Measurements from ENCODE around the gene MMP26. TPM values are rescaled to one million over a fixed set of nuclear protein-coding genes. Genes with fewer than 3 reads are reported as not detected.

The MMP26 gene
- total RNA-seq (not detected), polyA plus RNA-seq (not detected)

DNA sequence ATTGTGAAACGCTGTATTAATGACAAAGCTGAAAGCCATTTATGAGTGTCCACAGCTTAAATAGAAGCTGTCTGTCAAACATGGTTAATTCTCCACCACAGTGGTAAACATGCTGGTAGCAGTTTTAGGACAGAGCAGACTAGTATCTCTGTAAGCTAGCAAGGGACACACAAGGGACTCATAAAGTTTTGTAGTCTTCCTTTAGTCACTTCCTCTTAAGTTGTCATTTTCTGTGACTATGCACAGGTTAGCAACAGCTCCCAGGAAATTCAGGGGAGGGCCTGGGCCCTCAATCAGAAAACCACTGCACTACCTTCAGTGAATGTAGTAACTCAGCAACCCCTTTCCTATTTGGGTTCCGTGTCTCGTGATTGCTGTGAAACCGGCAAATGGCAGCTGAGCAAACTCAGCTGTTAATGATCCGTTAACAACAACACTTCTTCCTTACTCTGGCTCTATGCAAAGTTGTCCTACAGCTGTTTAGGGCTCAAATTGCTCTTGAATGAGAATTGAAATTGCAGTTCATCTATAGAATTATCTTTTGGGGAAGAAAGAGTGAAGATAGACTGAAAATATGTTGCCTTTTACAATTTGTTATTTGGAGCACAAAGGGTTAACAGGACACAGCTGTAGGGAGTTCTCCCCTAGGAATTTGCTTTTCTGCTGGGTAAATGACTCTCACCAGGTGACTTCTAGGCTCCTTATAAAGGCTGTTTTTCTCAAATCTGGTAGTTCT lies at the start of gene MMP26:
TSS of gene MMP26 (plus strand) at position 731 of the 736 bp plus-strand sequence.
- H3K4me3 Mint-ChIP-seq, result no peak within 1 kb of the TSS
- no peak within 1 kb of the TSS for H3K27ac Mint-ChIP-seq
- no peaks in the 10 kb centered on the region for H3K4me1 ChIP-seq (ENCODE audit: insufficient read depth, low read length)
- no peaks in the 10 kb centered on the region for H3K36me3 Mint-ChIP-seq
- H3K4me3 ChIP-seq (ENCODE audit: low read length), result no peak within 1 kb of the TSS
- DNase-seq, result no peak
- no peaks in the 10 kb centered on the region for H3K36me3 ChIP-seq (ENCODE audit: insufficient read depth, low read length)
- H3K27me3 ChIP-seq (ENCODE audit: insufficient read depth, low read length, poor library complexity, severe bottlenecking), result no peaks in the 10 kb centered on the region
- peaks cover under 1 to 3% of the 10 kb centered on the region in 2 donors for H3K27me3 Mint-ChIP-seq
- H3K4me1 Mint-ChIP-seq, result peaks cover 0 to 13% (median 12%) of the 10 kb centered on the region in 3 donors
- H3K9me3 Mint-ChIP-seq, result no peaks in the 10 kb centered on the region
- POLR2A ChIA-PET, result no interaction called here
- no peak within 1 kb of the TSS for H3K27ac ChIP-seq (ENCODE audit: low read depth, low read length)
- H3K9me3 ChIP-seq (ENCODE audit: low read length), result no peaks in the 10 kb centered on the region
- CTCF ChIA-PET, result no interaction called here

DNA sequence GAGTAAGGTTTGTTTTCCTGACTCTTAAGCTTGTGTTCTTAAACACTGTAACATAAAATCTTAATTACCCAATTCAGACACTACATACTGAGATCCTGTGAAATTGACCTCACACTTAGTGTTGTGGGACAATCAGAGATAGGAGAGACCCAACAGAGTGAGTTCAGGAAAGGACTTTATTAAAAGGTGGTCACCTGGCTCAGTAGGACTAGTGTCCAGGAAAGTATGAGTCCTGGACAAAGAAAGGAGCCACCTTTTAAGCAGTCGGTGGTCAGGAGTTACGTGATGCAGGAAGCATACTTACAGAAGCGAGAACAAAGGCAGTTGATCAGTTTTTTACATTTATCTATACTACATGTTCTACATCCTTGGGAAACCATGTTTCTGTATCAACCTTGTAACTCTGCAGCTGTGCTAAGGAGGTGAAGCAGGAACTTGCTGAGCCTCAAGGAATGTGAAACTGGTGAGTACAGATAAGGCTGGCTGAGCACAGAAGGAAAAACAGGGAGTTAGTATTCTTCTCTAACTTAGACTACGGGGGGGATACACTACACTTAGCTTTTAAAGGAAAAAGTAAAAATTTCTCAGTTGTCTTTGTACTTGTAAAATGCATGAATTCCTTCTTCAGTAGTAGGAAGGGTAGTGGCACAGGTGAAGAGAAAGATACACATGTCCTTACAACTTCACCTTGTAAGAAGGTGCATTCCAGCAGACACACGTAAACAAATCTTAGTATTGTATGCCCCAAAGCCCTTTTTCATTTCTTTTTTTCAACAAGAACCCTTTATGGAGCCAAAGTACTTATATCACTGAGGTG lies 45.7 kb upstream of the MMP26 start:
- no peak overlapping the region for H3K27ac Mint-ChIP-seq

GRCh38 chr11:4662876-4663275 lies 41.7 kb upstream of the MMP26 start:
- Mint-ChIP-seq H3K4me3 (no peak overlapping the region), H3K36me3 (no peaks in the 10 kb centered on the region), H3K4me1 (no peaks in the 10 kb centered on the region), H3K27ac (no peak overlapping the region), H3K27me3 (peaks cover 11 to 15% of the 10 kb centered on the region in 2 donors), H3K9me3 (no peaks in the 10 kb centered on the region)
- Histone ChIP-seq H3K4me1 (ENCODE audit: insufficient read depth, low read length) (no peaks in the 10 kb centered on the region), H3K4me3 (ENCODE audit: low read length) (no peak overlapping the region), H3K9me3 (ENCODE audit: low read length) (no peaks in the 10 kb centered on the region), H3K36me3 (ENCODE audit: insufficient read depth, low read length) (no peaks in the 10 kb centered on the region), H3K27me3 (ENCODE audit: insufficient read depth, low read length, poor library complexity, severe bottlenecking) (no peaks in the 10 kb centered on the region), H3K27ac (ENCODE audit: low read depth, low read length) (no peak overlapping the region)
- POLR2A ChIA-PET, result no interaction called here
- CTCF ChIA-PET, result no interaction called here
- DNase-seq, result no peak

More for the DNA sequence above, 45.7 kb upstream of the MMP26 start:
- no peak overlapping the region for H3K27ac ChIP-seq (ENCODE audit: low read depth, low read length)
- DNase-seq, result no peak
- H3K36me3 Mint-ChIP-seq, result no peaks in the 10 kb centered on the region
- H3K27me3 ChIP-seq (ENCODE audit: insufficient read depth, low read length, poor library complexity, severe bottlenecking), result no peaks in the 10 kb centered on the region
- POLR2A ChIA-PET, result no interaction called here
- no peak overlapping the region for H3K4me3 ChIP-seq (ENCODE audit: low read length)
- peaks cover 12 to 15% of the 10 kb centered on the region in 2 donors for H3K27me3 Mint-ChIP-seq
- no peaks in the 10 kb centered on the region for H3K36me3 ChIP-seq (ENCODE audit: insufficient read depth, low read length)
- CTCF ChIA-PET, result no interaction called here
- H3K4me3 Mint-ChIP-seq, result no peak overlapping the region
- H3K4me1 Mint-ChIP-seq, result no peaks in the 10 kb centered on the region
- no peaks in the 10 kb centered on the region for H3K9me3 ChIP-seq (ENCODE audit: low read length)
- H3K9me3 Mint-ChIP-seq, result no peaks in the 10 kb centered on the region
- H3K4me1 ChIP-seq (ENCODE audit: insufficient read depth, low read length), result no peaks in the 10 kb centered on the region

- Histone ChIP-seq H3K4me3 (ENCODE audit: low read length) (no peak overlapping the region), H3K27me3 (ENCODE audit: insufficient read depth, low read length, poor library complexity, severe bottlenecking) (no peaks in the 10 kb centered on the region), H3K9me3 (ENCODE audit: low read length) (no peaks in the 10 kb centered on the region), H3K36me3 (ENCODE audit: insufficient read depth, low read length) (no peaks in the 10 kb centered on the region), H3K4me1 (ENCODE audit: insufficient read depth, low read length) (no peaks in the 10 kb centered on the region), H3K27ac (ENCODE audit: low read depth, low read length) (no peak overlapping the region)
- POLR2A ChIA-PET, result no interaction called here
- DNase-seq, result no peak
- Mint-ChIP-seq H3K4me3 (no peak overlapping the region), H3K4me1 (no peaks in the 10 kb centered on the region), H3K27me3 (peaks cover 11 to 15% of the 10 kb centered on the region in 2 donors), H3K9me3 (no peaks in the 10 kb centered on the region), H3K27ac (no peak overlapping the region), H3K36me3 (no peaks in the 10 kb centered on the region)
- CTCF ChIA-PET, result no interaction called here
Measured at GRCh38 chr11:4664183-4664582, 40.4 kb upstream of the MMP26 start.

DNA sequence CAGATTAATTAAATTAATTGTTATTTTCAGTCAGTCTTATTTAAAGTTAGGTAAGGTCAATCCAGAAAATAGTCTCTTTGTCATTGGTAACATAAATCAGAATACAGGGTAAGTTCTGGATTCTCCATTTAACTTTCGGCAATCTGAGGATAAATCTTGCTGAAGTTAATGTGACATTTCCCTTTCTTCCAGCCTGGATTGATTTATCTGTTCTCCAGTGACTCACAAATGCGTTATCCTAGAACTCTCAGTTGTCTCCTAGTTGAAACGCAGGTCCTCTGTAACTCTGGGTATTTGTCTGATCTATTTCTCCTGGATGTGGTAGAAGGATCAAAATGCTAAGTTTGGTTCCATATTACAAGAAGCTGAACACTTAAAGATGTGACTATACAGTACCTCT lies 39.8 kb upstream of the MMP26 start:
- Mint-ChIP-seq H3K36me3 (no peaks in the 10 kb centered on the region), H3K4me1 (no peaks in the 10 kb centered on the region), H3K27me3 (peaks cover 14 to 15% of the 10 kb centered on the region in 2 donors), H3K9me3 (peaks cover 0 to 2% (median 0%) of the 10 kb centered on the region in 5 donors), H3K27ac (no peak overlapping the region), H3K4me3 (no peak overlapping the region)
- ChIA-PET POLR2A (no interaction called here), CTCF (no interaction called here)
- Histone ChIP-seq H3K27ac (ENCODE audit: low read depth, low read length) (no peak overlapping the region), H3K27me3 (ENCODE audit: insufficient read depth, low read length, poor library complexity, severe bottlenecking) (no peaks in the 10 kb centered on the region), H3K9me3 (ENCODE audit: low read length) (no peaks in the 10 kb centered on the region), H3K4me1 (ENCODE audit: insufficient read depth, low read length) (no peaks in the 10 kb centered on the region), H3K36me3 (ENCODE audit: insufficient read depth, low read length) (no peaks in the 10 kb centered on the region), H3K4me3 (ENCODE audit: low read length) (no peak overlapping the region)
- no peak for DNase-seq

- H3K4me1 ChIP-seq (ENCODE audit: insufficient read depth, low read length), result no peaks in the 10 kb centered on the region
- no peak for DNase-seq
- no peaks in the 10 kb centered on the region for H3K27me3 ChIP-seq (ENCODE audit: insufficient read depth, low read length, poor library complexity, severe bottlenecking)
- Mint-ChIP-seq H3K27ac (no peak overlapping the region), H3K4me1 (no peaks in the 10 kb centered on the region), H3K36me3 (no peaks in the 10 kb centered on the region), H3K27me3 (peaks cover 12 to 14% of the 10 kb centered on the region in 2 donors), H3K4me3 (no peak overlapping the region), H3K9me3 (peaks cover 0 to 2% (median 0%) of the 10 kb centered on the region in 5 donors)
- H3K36me3 ChIP-seq (ENCODE audit: insufficient read depth, low read length), result no peaks in the 10 kb centered on the region
- CTCF ChIA-PET, result no interaction called here
- no peaks in the 10 kb centered on the region for H3K9me3 ChIP-seq (ENCODE audit: low read length)
- no peak overlapping the region for H3K27ac ChIP-seq (ENCODE audit: low read depth, low read length)
- no peak overlapping the region for H3K4me3 ChIP-seq (ENCODE audit: low read length)
- POLR2A ChIA-PET, result no interaction called here
Measured at GRCh38 chr11:4665424-4665823, 39.2 kb upstream of the MMP26 start.

DNA sequence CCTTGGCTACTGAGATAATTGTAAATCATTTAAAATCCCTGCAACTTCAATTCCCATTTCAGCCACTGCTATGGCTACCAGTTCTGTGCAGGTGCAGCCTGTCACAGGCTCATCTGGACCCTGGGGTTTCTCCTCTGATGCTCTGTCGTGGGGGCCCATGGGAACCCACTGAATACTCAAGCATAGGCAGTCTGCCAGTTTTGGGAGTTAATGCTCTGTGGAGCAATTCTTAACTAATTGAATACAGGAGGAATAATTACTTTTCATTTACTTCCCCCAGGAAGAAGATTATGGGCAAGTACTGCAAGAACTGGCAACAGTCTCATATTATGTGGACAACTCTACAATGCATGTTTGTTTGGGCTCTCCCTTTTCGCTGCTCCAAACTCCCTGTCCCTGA lies 32.8 kb upstream of the MMP26 start:
- no peak overlapping the region for H3K4me3 ChIP-seq (ENCODE audit: low read length)
- H3K9me3 ChIP-seq (ENCODE audit: low read length), result no peaks in the 10 kb centered on the region
- no peaks in the 10 kb centered on the region for H3K27me3 ChIP-seq (ENCODE audit: insufficient read depth, low read length, poor library complexity, severe bottlenecking)
- H3K27ac Mint-ChIP-seq, result no peak overlapping the region
- no peaks in the 10 kb centered on the region for H3K4me1 Mint-ChIP-seq
- H3K27ac ChIP-seq (ENCODE audit: low read depth, low read length), result no peak overlapping the region
- POLR2A ChIA-PET, result no interaction called here
- no peak overlapping the region for H3K4me3 Mint-ChIP-seq
- DNase-seq, result no peak
- CTCF ChIA-PET, result no interaction called here
- no peaks in the 10 kb centered on the region for H3K36me3 ChIP-seq (ENCODE audit: insufficient read depth, low read length)
- H3K36me3 Mint-ChIP-seq, result no peaks in the 10 kb centered on the region
- H3K4me1 ChIP-seq (ENCODE audit: insufficient read depth, low read length), result no peaks in the 10 kb centered on the region
- peaks cover 0 to 2% (median 0%) of the 10 kb centered on the region in 5 donors for H3K9me3 Mint-ChIP-seq
- H3K27me3 Mint-ChIP-seq, result peaks cover 10 to 31% of the 10 kb centered on the region in 2 donors

- peaks cover 0 to 2% (median 0%) of the 10 kb centered on the region in 5 donors for H3K9me3 Mint-ChIP-seq
- H3K36me3 ChIP-seq (ENCODE audit: insufficient read depth, low read length), result no peaks in the 10 kb centered on the region
- no peaks in the 10 kb centered on the region for H3K4me1 Mint-ChIP-seq
- no peaks in the 10 kb centered on the region for H3K4me1 ChIP-seq (ENCODE audit: insufficient read depth, low read length)
- no peak overlapping the region for H3K4me3 ChIP-seq (ENCODE audit: low read length)
- ChIA-PET CTCF (no interaction called here), POLR2A (no interaction called here)
- H3K9me3 ChIP-seq (ENCODE audit: low read length), result no peaks in the 10 kb centered on the region
- no peak overlapping the region for H3K4me3 Mint-ChIP-seq
- peaks cover 10 to 31% of the 10 kb centered on the region in 2 donors for H3K27me3 Mint-ChIP-seq
- DNase-seq, result no peak
- no peaks in the 10 kb centered on the region for H3K27me3 ChIP-seq (ENCODE audit: insufficient read depth, low read length, poor library complexity, severe bottlenecking)
- H3K27ac Mint-ChIP-seq, result no peak overlapping the region
- H3K36me3 Mint-ChIP-seq, result no peaks in the 10 kb centered on the region
- H3K27ac ChIP-seq (ENCODE audit: low read depth, low read length), result no peak overlapping the region
Measured at GRCh38 chr11:4672470-4672869, 32.1 kb upstream of the MMP26 start.
